Endodermal cell (in vitro differentiated cells): ENCODE results near the gene CHI3L1. TPM values are rescaled to one million over a fixed set of nuclear protein-coding genes. Genes with fewer than 3 reads are reported as not detected.

Experiments
- DNase-seq: peaks from one replicate; pipeline ENCODE4 v3.0.0-alpha.2; 2017
- H3K27ac ChIP-seq: 2 replicates; pipeline ENCODE4 v1.5.1; 2013; ENCODE audit warnings: mild to moderate bottlenecking, low read depth, low read length, moderate library complexity
- H3K27me3 ChIP-seq: 2 replicates; pipeline ENCODE4 v1.6.1; 2013; ENCODE audit warnings: mild to moderate bottlenecking, low read length, moderate library complexity; ENCODE audit not compliant: insufficient read depth, control insufficient read depth, poor library complexity, severe bottlenecking
- H3K36me3 ChIP-seq: 2 replicates; pipeline ENCODE4 v1.7.0; 2013; ENCODE audit warnings: mild to moderate bottlenecking, low read length, moderate library complexity; ENCODE audit not compliant: control insufficient read depth, insufficient read depth
- H3K4me1 ChIP-seq: one replicate; pipeline ENCODE4 v1.7.0; 2013; ENCODE audit warnings: low read length; ENCODE audit not compliant: control insufficient read depth, insufficient read depth
- H3K4me3 ChIP-seq: 2 replicates; pipeline ENCODE4 v1.5.1; 2013; ENCODE audit warnings: mild to moderate bottlenecking, low read length, moderate library complexity
- H3K9ac ChIP-seq: 2 replicates; pipeline ENCODE4 v1.6.1; 2013; ENCODE audit warnings: mild to moderate bottlenecking, low read length, moderate library complexity; ENCODE audit not compliant: poor library complexity, severe bottlenecking; ENCODE audit errors: extremely low read depth
- H3K9me3 ChIP-seq: 2 replicates; pipeline ENCODE4 v1.6.1; 2013; ENCODE audit warnings: mild to moderate bottlenecking, low read length, moderate library complexity; ENCODE audit not compliant: control insufficient read depth
- H3K27ac Mint-ChIP-seq: 2 replicates; pipeline ENCODE4 v1.8.0; 2020; ENCODE audit warnings: mixed read lengths
- H3K27me3 Mint-ChIP-seq: 2 replicates; pipeline ENCODE4 v1.8.0; 2021; ENCODE audit warnings: mild to moderate bottlenecking, mixed read lengths; ENCODE audit not compliant: insufficient read depth
- H3K36me3 Mint-ChIP-seq: 2 replicates; pipeline ENCODE4 v1.8.0; 2020; ENCODE audit warnings: low read depth, mixed read lengths
- H3K4me1 Mint-ChIP-seq: 2 replicates; pipeline ENCODE4 v1.8.0; 2020; ENCODE audit warnings: mixed read lengths
- H3K4me3 Mint-ChIP-seq: 2 replicates; pipeline ENCODE4 v1.8.0; 2020; ENCODE audit warnings: mild to moderate bottlenecking, moderate library complexity, mixed read lengths
- H3K9me3 Mint-ChIP-seq: 2 replicates; pipeline ENCODE4 v1.8.0; 2020; ENCODE audit warnings: mild to moderate bottlenecking, mixed read lengths
- CTCF ChIP-seq: fragments of 200-600 bp; sonication (generic); conservative IDR thresholded peaks from 2 replicates; pipeline ENCODE4 v1.5.0; 2021; ENCODE audit warnings: antibody characterized with exemption, mild to moderate bottlenecking
- WGBS, 2 experiments: methylation state at CpG; one replicate each; pipeline versions ENCODE4 v1.1.5 to v1.1.7; 2013; ENCODE audit warnings: missing lambda C conversion rate in 2 of 2, mixed read lengths in 1 of 2; ENCODE audit not compliant: insufficient coverage in 1 of 2, insufficient read length in 1 of 2; 5-methylcytosine and 5-hydroxymethylcytosine counted together
- total RNA-seq, 2 donors: library from RNA; stranded (reverse); fragmentation: NEBNext Ultra II Directional in 1 of 2; extraction: Animal tissue kit (Norgen Biotek cat#: 25700) in 1 of 2; gene quantifications; 2 replicates in 1 of 2; 3 replicates in 1 of 2; pipeline ENCODE4 v1.2.1, GENCODE V29; 2021

CHI3L1 gene
- total RNA-seq, 2 donors from 2014 or later: 0.18 to 1.1 TPM

- Mint-ChIP-seq H3K27ac (no peak overlapping the region), H3K4me3 (no peak overlapping the region), H3K9me3 (no peaks in the 10 kb centered on the region), H3K4me1 (peaks cover 19% of the 10 kb centered on the region), H3K36me3 (no peaks in the 10 kb centered on the region), H3K27me3 (no peaks in the 10 kb centered on the region)
- Histone ChIP-seq H3K27ac (no peak overlapping the region), H3K9ac (no peak overlapping the region), H3K4me1 (peaks cover 11% of the 10 kb centered on the region), H3K27me3 (no peaks in the 10 kb centered on the region), H3K36me3 (no peaks in the 10 kb centered on the region), H3K9me3 (no peaks in the 10 kb centered on the region), H3K4me3 (no peak overlapping the region)
- TF ChIP-seq CTCF: no peak
- DNase-seq: no peak
- WGBS, 2 experiments: 95 to 100% methylated on average over 1 to 2 of the region's 2 CpGs
Observed at GRCh38 chr1:203190949-203191348, 4.4 kb upstream of the CHI3L1 start.

- no peak overlapping the region for H3K27ac ChIP-seq
- no peak for DNase-seq
- H3K4me1 Mint-ChIP-seq: peaks cover 22% of the 10 kb centered on the region
- 76 to 82% methylated on average over 7 of the region's 7 CpGs for WGBS, 2 experiments
- H3K4me3 ChIP-seq: no peak overlapping the region
- H3K4me3 Mint-ChIP-seq: no peak overlapping the region
- no peaks in the 10 kb centered on the region for H3K27me3 Mint-ChIP-seq
- no peaks in the 10 kb centered on the region for H3K27me3 ChIP-seq
- no peaks in the 10 kb centered on the region for H3K9me3 Mint-ChIP-seq
- H3K9ac ChIP-seq: no peak overlapping the region
- peaks cover 15% of the 10 kb centered on the region for H3K4me1 ChIP-seq
- H3K27ac Mint-ChIP-seq: no peak overlapping the region
- no peaks in the 10 kb centered on the region for H3K36me3 ChIP-seq
- TF ChIP-seq CTCF: no peak
- H3K36me3 Mint-ChIP-seq: no peaks in the 10 kb centered on the region
- no peaks in the 10 kb centered on the region for H3K9me3 ChIP-seq
Observed at GRCh38 chr1:203189951-203190352, 3.4 kb upstream of the CHI3L1 start.

- H3K36me3 Mint-ChIP-seq: no peaks in the 10 kb centered on the region
- no peak for DNase-seq
- Histone ChIP-seq H3K4me3 (no peak overlapping the region), H3K36me3 (no peaks in the 10 kb centered on the region), H3K9me3 (no peaks in the 10 kb centered on the region), H3K4me1 (peaks cover 15% of the 10 kb centered on the region), H3K27me3 (no peaks in the 10 kb centered on the region), H3K27ac (no peak overlapping the region), H3K9ac (no peak overlapping the region)
- peaks cover 22% of the 10 kb centered on the region for H3K4me1 Mint-ChIP-seq
- TF ChIP-seq CTCF: no peak
- no peaks in the 10 kb centered on the region for H3K27me3 Mint-ChIP-seq
- no peak overlapping the region for H3K27ac Mint-ChIP-seq
- no peak overlapping the region for H3K4me3 Mint-ChIP-seq
- WGBS, 2 experiments: 96 to 97% methylated on average over 4 of the region's 4 CpGs
- H3K9me3 Mint-ChIP-seq: no peaks in the 10 kb centered on the region
Observed at GRCh38 chr1:203188686-203189232, 2.3 kb upstream of the CHI3L1 start.
